H1 (cell line): Measurements from ENCODE around the gene BABAM2.

Experiments
- CTCF ChIP-seq, 3 experiments: IDR thresholded peaks; 1 replicate in 2 of 3; 2 replicates in 1 of 3; pipeline versions ENCODE4 v1.5.1 to v1.6.1; 2011; ENCODE audit warnings: low read length in 3 of 3, mild to moderate bottlenecking in 3 of 3, inconsistent platforms in 2 of 3, low read depth in 1 of 3, moderate library complexity in 1 of 3; ENCODE audit not compliant: insufficient read depth in 1 of 3; ENCODE audit errors: control extremely low read depth in 1 of 3
- EZH2 ChIP-seq: fragments of 200-600 bp; sonication (generic); IDR thresholded peaks from 2 replicates; pipeline ENCODE4 v1.7.1; 2012; ENCODE audit warnings: low read depth, mild to moderate bottlenecking, moderate library complexity, low read length, inconsistent platforms; ENCODE audit not compliant: severe bottlenecking
- RFX5 ChIP-seq: IDR thresholded peaks from 2 replicates; pipeline ENCODE4 v1.6.1; 2011; ENCODE audit warnings: low read depth, low read length, improper control_type of control experiment, borderline replicate concordance
- TBP ChIP-seq: IDR thresholded peaks from 2 replicates; pipeline ENCODE4 v1.6.1; 2011; ENCODE audit warnings: low read depth, low read length, improper control_type of control experiment

GRCh38 chr2:28281739-28282138, 391.2 kb downstream of the BABAM2 start:
- no peak for TF ChIP-seq CTCF (IDR thresholded peaks at IDR 0.05; ENCODE audit: control extremely low read depth in 1 of 3, insufficient read depth in 1 of 3, low read depth in 1 of 3, low read length in 3 of 3)
- no peak for TF ChIP-seq TBP
- no peak for TF ChIP-seq RFX5
- no peak for TF ChIP-seq EZH2
